ENCODE results near the gene ANXA2R.
A peak's percentile ranks its signal among the peaks of the same experiment; 100 is the strongest.

Gene ANXA2R

GRCh38 chr5:43042176-43042625 is 2.1 kb upstream of the ANXA2R start:
- 1% methylated on average over 44 of the region's 44 CpGs for WGBS
- Histone ChIP-seq H3K9me3 (ENCODE audit: control insufficient read depth, low read length) (no peaks in the 10 kb centered on the region), H3K27ac (ENCODE audit: low read length, poor library complexity, severe bottlenecking) (peak overlapping the region; percentile 96), H4K8ac (ENCODE audit: low read length) (peak overlapping the region; percentile 93), H3K23ac (ENCODE audit: low read length in 2 of 2) (peak overlapping the region; percentile 66 to 67), H2BK120ac (ENCODE audit: low read depth, low read length) (peak overlapping the region; percentile 97), H2BK15ac (ENCODE audit: low read depth, poor library complexity, severe bottlenecking) (peak overlapping the region; percentile 82), H4K91ac (ENCODE audit: low read length) (peak overlapping the region; percentile 70), H3K14ac (ENCODE audit: low read length in 2 of 2) (peak overlapping the region in 1 of 2 experiments; percentile 37), H2BK12ac (ENCODE audit: low read length in 2 of 2) (peak overlapping the region; percentile 34 to 45), H2AK5ac (ENCODE audit: low read length, severe bottlenecking) (no peak overlapping the region), H3K18ac (ENCODE audit: low read depth in 1 of 2, low read length in 2 of 2) (peak overlapping the region; percentile 74 to 99), H3K36me3 (ENCODE audit: control insufficient read depth in 1 of 2, insufficient read depth in 2 of 2, low read depth in 1 of 2, low read length in 2 of 2) (peaks cover 0 to 6% of the 10 kb centered on the region in 2 experiments), H2BK5ac (ENCODE audit: low read depth, low read length, poor library complexity, severe bottlenecking) (peak overlapping the region; percentile 74), H3K4me3 (ENCODE audit: insufficient read depth in 1 of 2, low read depth in 1 of 2, low read length in 2 of 2) (peak overlapping the region; percentile 64 to 89), H3K9ac (ENCODE audit: low read length) (peak overlapping the region; percentile 99), H3K4me1 (ENCODE audit: control insufficient read depth, insufficient read depth, low read depth, low read length) (peaks cover 13% of the 10 kb centered on the region), H3K27me3 (ENCODE audit: control insufficient read depth in 1 of 2, insufficient read depth in 1 of 2, low read length in 2 of 2) (no peaks in the 10 kb centered on the region), H3K4me2 (ENCODE audit: low read length, poor library complexity, severe bottlenecking) (peak overlapping the region; percentile 90), H3K79me1 (replicated peaks; ENCODE audit: low read length, poor library complexity, severe bottlenecking) (peaks cover 11% of the 10 kb centered on the region), H3K4ac (ENCODE audit: low read depth in 1 of 2, low read length in 2 of 2) (peak overlapping the region; percentile 83 to 89), H2AFZ (ENCODE audit: low read depth, low read length) (peak overlapping the region; percentile 77)
- peak; percentile 93 for DNase-seq

GRCh38 chr5:43041669-43042175 is 1.6 kb upstream of the ANXA2R start:
- H2BK12ac ChIP-seq (ENCODE audit: low read length in 2 of 2): peak overlapping the region in 1 of 2 experiments; percentile 45
- H3K9me3 ChIP-seq (ENCODE audit: control insufficient read depth, low read length): no peaks in the 10 kb centered on the region
- H3K9ac ChIP-seq (ENCODE audit: low read length): peak overlapping the region; percentile 99
- 0% methylated on average over 33 of the region's 33 CpGs for WGBS
- H3K14ac ChIP-seq (ENCODE audit: low read length in 2 of 2): peak overlapping the region in 1 of 2 experiments; percentile 97
- H4K91ac ChIP-seq (ENCODE audit: low read length): peak overlapping the region; percentile 70
- H3K4me3 ChIP-seq (ENCODE audit: insufficient read depth in 1 of 2, low read depth in 1 of 2, low read length in 2 of 2): peak overlapping the region; percentile 64 to 89
- peaks cover 0 to 6% of the 10 kb centered on the region in 2 experiments for H3K36me3 ChIP-seq (ENCODE audit: control insufficient read depth in 1 of 2, insufficient read depth in 2 of 2, low read depth in 1 of 2, low read length in 2 of 2)
- no peaks in the 10 kb centered on the region for H3K27me3 ChIP-seq (ENCODE audit: control insufficient read depth in 1 of 2, insufficient read depth in 1 of 2, low read length in 2 of 2)
- peak; percentile 95 for DNase-seq
- no peak overlapping the region for H2AK5ac ChIP-seq (ENCODE audit: low read length, severe bottlenecking)
- peak overlapping the region; percentile 74 for H2BK5ac ChIP-seq (ENCODE audit: low read depth, low read length, poor library complexity, severe bottlenecking)
- H3K4me1 ChIP-seq (ENCODE audit: control insufficient read depth, insufficient read depth, low read depth, low read length): peaks cover 13% of the 10 kb centered on the region
- peak overlapping the region; percentile 66 to 67 for H3K23ac ChIP-seq (ENCODE audit: low read length in 2 of 2)
- peak overlapping the region; percentile 83 to 89 for H3K4ac ChIP-seq (ENCODE audit: low read depth in 1 of 2, low read length in 2 of 2)
- H3K4me2 ChIP-seq (ENCODE audit: low read length, poor library complexity, severe bottlenecking): peak overlapping the region; percentile 90
- peak overlapping the region; percentile 96 for H3K27ac ChIP-seq (ENCODE audit: low read length, poor library complexity, severe bottlenecking)
- peak overlapping the region; percentile 74 to 99 for H3K18ac ChIP-seq (ENCODE audit: low read depth in 1 of 2, low read length in 2 of 2)
- peak overlapping the region; percentile 93 for H4K8ac ChIP-seq (ENCODE audit: low read length)
- peak overlapping the region; percentile 77 for H2AFZ ChIP-seq (ENCODE audit: low read depth, low read length)
- H2BK120ac ChIP-seq (ENCODE audit: low read depth, low read length): peak overlapping the region; percentile 97
- H3K79me1 ChIP-seq (replicated peaks; ENCODE audit: low read length, poor library complexity, severe bottlenecking): peaks cover 16% of the 10 kb centered on the region
- peak overlapping the region; percentile 82 for H2BK15ac ChIP-seq (ENCODE audit: low read depth, poor library complexity, severe bottlenecking)

GRCh38 chr5:43041110-43041668 is 1.1 kb upstream of the ANXA2R start:
- DNase-seq: no peak
- H4K91ac ChIP-seq (ENCODE audit: low read length): no peak overlapping the region

More at GRCh38 chr5:43041110-43041668, 1.1 kb upstream of the ANXA2R start:
- Histone ChIP-seq H3K79me1 (replicated peaks; ENCODE audit: low read length, poor library complexity, severe bottlenecking) (peaks cover 17% of the 10 kb centered on the region), H3K4me3 (ENCODE audit: insufficient read depth in 1 of 2, low read depth in 1 of 2, low read length in 2 of 2) (peak overlapping the region in 1 of 2 experiments; percentile 89), H3K9me3 (ENCODE audit: control insufficient read depth, low read length) (no peaks in the 10 kb centered on the region), H3K18ac (ENCODE audit: low read depth in 1 of 2, low read length in 2 of 2) (no peak overlapping the region), H3K4ac (ENCODE audit: low read depth in 1 of 2, low read length in 2 of 2) (no peak overlapping the region), H2AFZ (ENCODE audit: low read depth, low read length) (no peak overlapping the region), H3K9ac (ENCODE audit: low read length) (peak overlapping the region; percentile 99), H3K27ac (ENCODE audit: low read length, poor library complexity, severe bottlenecking) (peak overlapping the region; percentile 96), H4K8ac (ENCODE audit: low read length) (no peak overlapping the region), H3K23ac (ENCODE audit: low read length in 2 of 2) (no peak overlapping the region), H3K27me3 (ENCODE audit: control insufficient read depth in 1 of 2, insufficient read depth in 1 of 2, low read length in 2 of 2) (no peaks in the 10 kb centered on the region), H2BK5ac (ENCODE audit: low read depth, low read length, poor library complexity, severe bottlenecking) (no peak overlapping the region), H3K36me3 (ENCODE audit: control insufficient read depth in 1 of 2, insufficient read depth in 2 of 2, low read depth in 1 of 2, low read length in 2 of 2) (peaks cover 0 to 6% of the 10 kb centered on the region in 2 experiments), H3K14ac (ENCODE audit: low read length in 2 of 2) (no peak overlapping the region), H2AK5ac (ENCODE audit: low read length, severe bottlenecking) (no peak overlapping the region), H3K4me1 (ENCODE audit: control insufficient read depth, insufficient read depth, low read depth, low read length) (peaks cover 13% of the 10 kb centered on the region), H3K4me2 (ENCODE audit: low read length, poor library complexity, severe bottlenecking) (peak overlapping the region; percentile 97), H2BK12ac (ENCODE audit: low read length in 2 of 2) (no peak overlapping the region), H2BK120ac (ENCODE audit: low read depth, low read length) (no peak overlapping the region), H2BK15ac (ENCODE audit: low read depth, poor library complexity, severe bottlenecking) (peak overlapping the region; percentile 37)
- 8% methylated on average over 18 of the region's 18 CpGs for WGBS
